GM06990 (cell line): Measurements from ENCODE around the gene CD300LD.

Source experiments
- DNase-seq: peaks from one replicate; pipeline ENCODE4 v3.0.0-alpha.2; 2011; ENCODE audit not compliant: insufficient read length; ENCODE audit errors: extremely low read depth
- H3K27me3 ChIP-seq: replicated peaks from 2 replicates; pipeline ENCODE4 v1.6.0; 2011; ENCODE audit warnings: low read length; ENCODE audit not compliant: control insufficient read depth, insufficient read depth
- H3K36me3 ChIP-seq: 2 replicates; pipeline ENCODE4 v1.5.1; 2011; ENCODE audit warnings: low read length; ENCODE audit not compliant: control insufficient read depth, insufficient read depth
- H3K4me3 ChIP-seq: replicated peaks from 2 replicates; pipeline ENCODE4 v1.5.1; 2011; ENCODE audit warnings: low read depth, mild to moderate bottlenecking, control low read depth, low read length
- TF ChIP-seq, protein P1 (sequence below): IDR thresholded peaks from 2 replicates; pipeline ENCODE4 v1.5.1; 2011; ENCODE audit warnings: low read length, control low read depth, mild to moderate bottlenecking, inconsistent platforms; ENCODE audit not compliant: insufficient read depth, poor library complexity, severe bottlenecking

Gene CD300LD

DNA sequence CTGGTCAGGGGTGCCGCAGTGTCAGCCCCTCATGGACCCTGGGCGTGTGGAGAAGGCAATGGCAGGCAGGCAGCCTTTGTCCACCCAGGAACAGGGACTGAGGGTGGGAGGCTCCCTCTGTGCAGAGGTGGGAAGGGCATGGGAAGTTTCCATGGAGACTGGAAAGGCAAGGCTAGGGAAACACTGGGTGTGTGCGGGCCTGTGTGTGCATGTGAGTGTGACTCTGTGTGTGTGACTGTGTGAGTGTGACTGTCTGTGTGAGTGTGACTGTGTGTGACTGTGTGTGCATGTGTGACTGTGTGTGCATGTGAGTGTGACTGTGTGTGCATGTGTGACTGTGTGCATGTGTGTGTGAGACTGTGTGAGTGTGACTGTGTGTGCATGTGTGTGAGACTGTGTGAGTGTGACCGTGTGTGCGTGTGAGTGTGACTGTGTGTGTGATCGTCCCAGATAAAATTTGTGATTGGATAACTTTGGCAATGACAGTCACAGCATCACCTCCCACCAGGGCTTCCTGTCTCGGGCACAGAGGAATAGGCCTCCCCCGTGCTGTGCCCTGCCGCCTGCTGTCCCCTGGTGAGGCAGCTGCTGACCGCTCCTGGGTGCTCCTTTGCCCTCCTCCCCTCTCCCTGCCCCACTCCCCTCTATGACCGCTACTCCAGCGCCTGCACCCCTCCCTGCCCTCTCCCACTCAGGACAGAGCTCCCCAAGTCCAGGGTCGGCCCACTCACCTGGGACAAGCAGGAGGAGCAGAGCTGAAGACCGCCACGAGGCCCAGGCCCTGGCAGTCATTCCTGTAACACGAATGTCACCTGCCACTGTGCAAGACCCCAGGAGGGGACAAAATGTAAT, 46.9 kb downstream of the CD300LD start:
- DNase-seq, result no peak
- no peaks in the 10 kb centered on the region for H3K36me3 ChIP-seq
- TF ChIP-seq, protein P1, sequence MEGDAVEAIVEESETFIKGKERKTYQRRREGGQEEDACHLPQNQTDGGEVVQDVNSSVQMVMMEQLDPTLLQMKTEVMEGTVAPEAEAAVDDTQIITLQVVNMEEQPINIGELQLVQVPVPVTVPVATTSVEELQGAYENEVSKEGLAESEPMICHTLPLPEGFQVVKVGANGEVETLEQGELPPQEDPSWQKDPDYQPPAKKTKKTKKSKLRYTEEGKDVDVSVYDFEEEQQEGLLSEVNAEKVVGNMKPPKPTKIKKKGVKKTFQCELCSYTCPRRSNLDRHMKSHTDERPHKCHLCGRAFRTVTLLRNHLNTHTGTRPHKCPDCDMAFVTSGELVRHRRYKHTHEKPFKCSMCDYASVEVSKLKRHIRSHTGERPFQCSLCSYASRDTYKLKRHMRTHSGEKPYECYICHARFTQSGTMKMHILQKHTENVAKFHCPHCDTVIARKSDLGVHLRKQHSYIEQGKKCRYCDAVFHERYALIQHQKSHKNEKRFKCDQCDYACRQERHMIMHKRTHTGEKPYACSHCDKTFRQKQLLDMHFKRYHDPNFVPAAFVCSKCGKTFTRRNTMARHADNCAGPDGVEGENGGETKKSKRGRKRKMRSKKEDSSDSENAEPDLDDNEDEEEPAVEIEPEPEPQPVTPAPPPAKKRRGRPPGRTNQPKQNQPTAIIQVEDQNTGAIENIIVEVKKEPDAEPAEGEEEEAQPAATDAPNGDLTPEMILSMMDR, result no peak
- H3K27me3 ChIP-seq, result no peaks in the 10 kb centered on the region; the same call in 1 of the 2 replicates
- H3K4me3 ChIP-seq, result no peak overlapping the region

DNA sequence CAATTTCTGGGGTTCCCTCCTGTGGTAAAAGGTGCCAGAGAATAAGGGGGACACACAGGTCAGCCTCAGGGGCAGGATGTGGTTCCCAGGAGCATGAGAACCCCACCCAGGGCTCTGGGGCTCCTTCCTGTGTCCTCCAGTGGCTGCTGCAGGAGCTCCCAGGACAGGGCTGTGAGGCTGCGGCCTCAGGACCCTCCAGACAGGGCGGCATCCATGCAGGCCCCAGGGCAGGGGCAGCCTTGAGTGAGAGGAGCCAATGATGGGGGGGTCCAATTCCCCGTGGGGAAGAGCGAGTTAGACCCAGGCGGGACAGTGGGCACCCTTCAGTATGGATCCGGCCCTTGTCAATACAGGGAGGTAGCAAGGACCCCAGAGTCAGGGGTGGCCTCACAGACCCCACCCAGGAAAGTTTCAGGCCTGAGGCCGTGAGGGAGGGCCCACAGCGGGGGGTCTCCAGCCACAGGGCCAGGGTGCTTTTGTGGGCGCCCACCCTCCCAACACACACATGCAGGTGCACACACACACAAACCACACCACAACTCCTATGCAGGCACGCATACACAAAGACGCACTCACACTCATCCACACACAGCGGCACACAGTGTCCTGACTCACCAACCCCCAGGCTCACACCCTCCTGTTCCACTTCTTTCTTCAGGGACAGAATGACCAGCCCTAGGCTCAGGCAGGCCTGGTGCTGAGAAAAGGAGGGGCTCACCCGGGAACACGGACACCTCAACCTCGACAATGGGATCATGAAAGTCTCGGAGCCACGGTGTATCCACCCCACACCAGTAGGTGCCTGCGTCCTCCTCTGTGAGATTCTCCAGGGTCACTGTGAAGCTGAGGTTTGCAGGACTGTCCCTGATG, 48.0 kb downstream of the CD300LD start:
- H3K4me3 ChIP-seq, result no peak overlapping the region
- DNase-seq, result no peak
- H3K36me3 ChIP-seq, result no peaks in the 10 kb centered on the region
- TF ChIP-seq, protein P1, result no peak
- H3K27me3 ChIP-seq, result no peaks in the 10 kb centered on the region; the same call in 1 of the 2 replicates

DNA sequence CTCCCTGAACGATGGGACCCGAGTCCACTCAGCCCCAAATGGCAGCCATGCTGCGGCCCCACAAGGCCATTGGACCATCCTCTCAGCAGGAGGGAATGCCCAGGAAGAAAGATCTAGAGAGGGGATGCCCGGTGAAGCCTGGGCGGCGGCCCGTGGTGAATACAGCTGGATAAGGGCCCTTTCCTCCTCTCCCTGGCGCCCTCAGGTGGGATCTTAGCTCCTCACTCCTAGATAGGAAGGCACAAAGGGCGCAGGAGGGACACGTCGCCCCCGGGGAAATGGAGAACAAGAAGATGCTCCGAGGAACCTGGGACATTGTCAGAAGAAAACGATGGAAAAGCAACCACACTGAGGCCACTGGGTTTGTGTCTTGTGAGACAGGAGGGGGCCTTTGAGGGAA, 48.7 kb downstream of the CD300LD start:
- H3K4me3 ChIP-seq, result no peak overlapping the region

DNA sequence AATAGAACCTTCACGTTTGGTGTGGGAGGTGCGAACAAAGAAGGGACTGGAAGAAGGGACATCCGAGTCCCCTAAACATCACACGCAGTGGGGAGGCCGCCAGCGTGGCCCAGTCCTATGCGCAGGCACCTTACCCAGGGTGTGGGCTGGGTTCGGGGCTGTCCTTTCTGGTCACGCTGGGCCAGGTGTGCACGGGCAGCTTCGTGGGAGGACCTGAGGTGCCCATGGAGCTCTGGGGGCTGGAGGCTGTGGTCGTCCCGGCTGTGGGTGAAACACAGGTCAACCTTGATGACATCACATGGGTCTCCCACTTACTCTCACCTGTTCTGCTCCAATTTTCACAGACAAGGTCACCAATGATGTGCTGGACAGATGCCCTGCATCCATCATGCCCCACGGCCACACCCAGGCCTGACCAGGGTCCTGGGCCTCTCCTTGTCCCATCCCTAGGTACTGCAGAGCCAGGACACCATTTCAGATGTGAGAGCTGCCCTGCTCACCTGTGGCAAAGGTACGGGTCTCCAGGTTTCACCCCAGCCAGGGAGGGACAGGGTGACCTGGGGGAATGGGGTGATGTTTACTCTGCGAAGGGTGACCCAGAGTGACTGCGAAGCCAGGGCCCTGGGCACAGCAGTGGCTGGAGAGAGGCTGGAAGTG, 49.2 kb downstream of the CD300LD start:
- H3K4me3 ChIP-seq, result no peak overlapping the region
- DNase-seq, result no peak
- H3K27me3 ChIP-seq, result peaks cover 1% of the 10 kb centered on the region; the same call in 1 of the 2 replicates
- TF ChIP-seq, protein P1, result no peak
- no peaks in the 10 kb centered on the region for H3K36me3 ChIP-seq

More for the DNA sequence above, 48.7 kb downstream of the CD300LD start:
- peaks cover 1% of the 10 kb centered on the region; the same call in 1 of the 2 replicates for H3K27me3 ChIP-seq
- TF ChIP-seq, protein P1, result no peak
- DNase-seq, result no peak
- no peaks in the 10 kb centered on the region for H3K36me3 ChIP-seq

DNA sequence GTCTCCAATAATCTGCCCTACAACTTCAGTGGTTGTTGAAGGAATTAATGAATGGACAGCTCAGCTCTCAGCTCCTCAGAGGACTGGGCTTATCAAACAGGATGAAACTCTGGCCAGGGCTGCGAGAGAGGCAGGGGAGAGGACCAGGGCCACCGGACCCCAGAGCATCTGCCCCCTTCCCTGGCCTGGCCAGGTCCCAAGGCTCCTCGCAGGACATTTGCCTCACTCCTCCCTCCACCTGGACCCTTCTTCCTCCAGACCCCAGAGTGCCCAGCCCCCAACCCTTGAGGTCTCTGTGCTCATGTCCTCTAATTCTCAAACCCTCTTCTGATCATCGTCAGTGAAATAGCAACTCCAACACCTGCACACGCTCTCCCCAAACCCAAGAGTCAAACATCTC, 49.9 kb downstream of the CD300LD start:
- H3K27me3 ChIP-seq, result peaks cover 1% of the 10 kb centered on the region; the same call in 1 of the 2 replicates
- no peaks in the 10 kb centered on the region for H3K36me3 ChIP-seq
- H3K4me3 ChIP-seq, result no peak overlapping the region
- no peak for DNase-seq
- TF ChIP-seq, protein P1, result no peak
